ENCODE measurements around the gene MEF2B.
A peak's percentile ranks its signal among the peaks of the same experiment; 100 is the strongest.
"Not testable (repeated sequence)": the region's sequence is repeated elsewhere in the genome, so short reads cannot be mapped to it uniquely, and the experiment has no call there.

The MEF2B gene

DNA sequence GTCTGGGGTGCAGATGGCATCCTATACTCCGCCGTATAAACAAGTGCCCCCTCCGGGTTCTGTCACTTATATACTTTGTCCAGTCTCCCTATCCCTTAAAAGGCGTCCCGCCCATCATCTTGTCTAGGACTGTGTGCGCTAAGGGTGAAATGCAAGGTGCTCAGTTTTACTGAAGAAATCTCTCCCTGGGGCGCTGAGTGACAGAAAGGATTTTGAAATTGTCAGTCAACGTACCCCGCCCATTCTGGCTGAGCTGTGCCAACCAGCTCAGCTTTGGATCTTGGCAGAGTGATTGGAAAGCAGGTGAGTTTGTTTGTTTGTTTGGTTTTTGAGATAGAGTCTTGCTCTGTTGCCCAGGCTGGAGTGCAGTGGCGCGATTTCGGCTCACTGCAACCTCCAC is 27.7 kb downstream of the MEF2B start:
- H3K27ac ChIP-seq, result no peak overlapping the region
- TF ChIP-seq, protein P1, sequence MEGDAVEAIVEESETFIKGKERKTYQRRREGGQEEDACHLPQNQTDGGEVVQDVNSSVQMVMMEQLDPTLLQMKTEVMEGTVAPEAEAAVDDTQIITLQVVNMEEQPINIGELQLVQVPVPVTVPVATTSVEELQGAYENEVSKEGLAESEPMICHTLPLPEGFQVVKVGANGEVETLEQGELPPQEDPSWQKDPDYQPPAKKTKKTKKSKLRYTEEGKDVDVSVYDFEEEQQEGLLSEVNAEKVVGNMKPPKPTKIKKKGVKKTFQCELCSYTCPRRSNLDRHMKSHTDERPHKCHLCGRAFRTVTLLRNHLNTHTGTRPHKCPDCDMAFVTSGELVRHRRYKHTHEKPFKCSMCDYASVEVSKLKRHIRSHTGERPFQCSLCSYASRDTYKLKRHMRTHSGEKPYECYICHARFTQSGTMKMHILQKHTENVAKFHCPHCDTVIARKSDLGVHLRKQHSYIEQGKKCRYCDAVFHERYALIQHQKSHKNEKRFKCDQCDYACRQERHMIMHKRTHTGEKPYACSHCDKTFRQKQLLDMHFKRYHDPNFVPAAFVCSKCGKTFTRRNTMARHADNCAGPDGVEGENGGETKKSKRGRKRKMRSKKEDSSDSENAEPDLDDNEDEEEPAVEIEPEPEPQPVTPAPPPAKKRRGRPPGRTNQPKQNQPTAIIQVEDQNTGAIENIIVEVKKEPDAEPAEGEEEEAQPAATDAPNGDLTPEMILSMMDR (IDR thresholded peaks at IDR 0.05), result no peak
- no peak for TF ChIP-seq ZFX (IDR thresholded peaks at IDR 0.05; ENCODE audit: borderline replicate concordance)

DNA sequence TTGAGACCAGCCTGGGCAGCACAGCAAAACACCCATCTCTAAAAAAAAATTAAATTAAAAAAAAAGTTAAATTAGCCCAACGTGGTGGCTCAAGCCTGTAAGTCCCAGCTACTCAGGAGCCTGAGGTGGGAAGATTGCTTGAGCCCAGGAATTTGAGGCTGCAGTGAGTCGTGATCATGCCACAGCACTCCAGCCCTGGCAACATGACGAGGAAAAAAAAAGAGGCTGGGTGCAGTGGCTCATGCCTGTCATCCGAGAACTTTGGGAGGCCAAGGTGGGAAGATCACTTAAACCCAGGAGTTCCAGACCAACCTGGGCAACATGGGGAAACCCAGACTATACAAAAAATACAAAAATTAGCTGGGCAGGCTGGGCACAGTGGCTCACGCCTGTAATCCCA is 29.6 kb downstream of the MEF2B start:
- TF ChIP-seq ZFX (IDR thresholded peaks at IDR 0.05; ENCODE audit: borderline replicate concordance), result no peak
- TF ChIP-seq, protein P1 (IDR thresholded peaks at IDR 0.05), result no peak
- no peak overlapping the region for H3K27ac ChIP-seq

DNA sequence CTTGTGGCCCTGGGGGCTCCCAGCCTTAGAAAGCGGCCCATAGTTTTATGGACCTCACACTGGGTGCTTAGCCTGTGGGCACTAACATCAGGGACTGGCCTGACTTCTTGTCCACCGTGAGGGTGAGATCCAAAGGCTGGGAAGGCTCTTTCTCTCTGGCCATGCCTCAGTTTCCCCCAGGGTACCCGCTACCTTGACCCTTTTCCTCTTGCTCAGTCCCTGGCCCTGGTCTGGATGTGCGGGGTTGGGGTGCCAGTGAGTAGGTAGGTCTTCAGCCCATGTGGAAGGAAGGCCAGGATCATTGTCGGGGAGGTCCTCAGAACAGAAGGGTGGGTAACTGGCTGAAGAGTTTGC is 30.2 kb downstream of the MEF2B start:
- H3K27ac ChIP-seq, result no peak overlapping the region
- no peak for TF ChIP-seq ZFX (IDR thresholded peaks at IDR 0.05; ENCODE audit: borderline replicate concordance)
- TF ChIP-seq, protein P1 (IDR thresholded peaks at IDR 0.05), result peak; percentile 68

DNA sequence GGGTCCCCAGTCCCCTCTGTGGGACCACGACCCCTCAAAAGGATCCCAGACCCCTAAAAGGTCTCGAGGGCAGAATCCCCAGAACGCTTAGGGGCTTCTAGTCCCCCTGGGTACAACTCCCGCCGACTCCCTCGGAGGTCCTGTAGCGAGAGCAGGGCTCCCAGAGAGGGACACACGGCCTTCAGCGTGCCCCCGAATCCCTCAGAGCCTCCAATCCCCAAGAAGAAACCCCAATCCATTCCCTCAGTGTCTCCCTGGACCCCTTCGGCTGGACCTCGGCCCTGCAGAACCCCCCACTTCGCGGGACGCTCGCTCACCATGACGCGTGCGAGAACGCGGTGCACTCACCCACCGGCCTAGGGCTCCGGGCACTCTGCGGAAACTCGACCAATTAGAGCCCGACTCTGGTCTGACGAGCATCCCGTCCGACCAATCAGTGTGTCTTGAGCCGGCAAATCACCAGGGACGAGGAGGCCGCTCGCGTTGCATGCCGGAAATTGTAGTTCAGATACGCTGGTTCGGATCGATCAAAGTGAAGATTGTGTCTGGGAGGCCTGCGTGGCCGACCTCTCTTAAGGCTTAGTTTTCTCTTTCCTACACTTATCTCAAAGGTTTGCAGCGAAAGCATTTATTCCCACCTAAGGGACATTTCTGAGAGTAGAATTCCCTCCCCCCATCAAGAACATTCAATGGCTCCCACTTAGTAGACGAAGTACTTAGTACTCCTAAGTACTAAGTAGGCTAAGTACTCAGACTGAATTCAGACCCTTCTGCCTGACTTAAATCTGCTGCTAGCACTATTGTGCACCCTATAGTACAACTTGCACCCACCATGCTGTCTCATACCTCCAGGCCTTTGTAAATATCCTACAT is 31.7 kb downstream of the MEF2B start, which contains the start of gene TMEM161A:
Gene TMEM161A (minus strand): TSS at position 370 of the 873 bp plus-strand sequence. CDS start 50 bp downstream, at position 320.
- H3K27ac ChIP-seq, result peak within 1 kb of the TSS; percentile 59
- no peak for TF ChIP-seq ZFX (IDR thresholded peaks at IDR 0.05; ENCODE audit: borderline replicate concordance)
- TF ChIP-seq, protein P1 (IDR thresholded peaks at IDR 0.05), result no peak

DNA sequence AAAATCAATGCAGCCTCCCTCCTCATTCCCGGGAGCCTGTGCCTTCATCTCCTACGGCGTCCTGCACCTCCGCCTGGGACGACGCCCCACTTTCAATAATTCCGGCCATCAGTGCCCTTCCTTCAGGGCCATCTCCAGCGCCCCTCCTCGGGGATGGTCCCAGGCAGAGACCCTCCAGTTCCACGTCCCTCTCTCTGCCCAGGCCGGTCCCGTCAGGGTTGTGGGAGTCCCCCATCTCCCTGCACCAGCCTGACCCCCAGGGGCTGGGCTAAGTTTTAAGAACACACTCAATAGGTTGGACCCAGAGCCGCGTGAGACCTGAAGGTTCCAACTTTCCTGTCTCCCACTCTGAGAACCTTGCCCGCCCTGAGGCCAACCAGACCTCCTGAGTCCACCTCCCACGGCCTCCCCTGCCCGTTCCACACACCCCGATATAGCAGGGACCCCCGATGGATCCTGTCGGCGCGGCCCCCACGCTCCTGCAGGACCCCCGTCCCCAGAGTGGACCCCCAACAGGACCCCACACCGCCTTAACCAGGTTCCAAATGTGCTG is 32.4 kb downstream of the MEF2B start:
- peak overlapping the region; percentile 59 for H3K27ac ChIP-seq
- TF ChIP-seq, protein P1 (IDR thresholded peaks at IDR 0.05), result no peak
- TF ChIP-seq ZFX (IDR thresholded peaks at IDR 0.05; ENCODE audit: borderline replicate concordance), result no peak

DNA sequence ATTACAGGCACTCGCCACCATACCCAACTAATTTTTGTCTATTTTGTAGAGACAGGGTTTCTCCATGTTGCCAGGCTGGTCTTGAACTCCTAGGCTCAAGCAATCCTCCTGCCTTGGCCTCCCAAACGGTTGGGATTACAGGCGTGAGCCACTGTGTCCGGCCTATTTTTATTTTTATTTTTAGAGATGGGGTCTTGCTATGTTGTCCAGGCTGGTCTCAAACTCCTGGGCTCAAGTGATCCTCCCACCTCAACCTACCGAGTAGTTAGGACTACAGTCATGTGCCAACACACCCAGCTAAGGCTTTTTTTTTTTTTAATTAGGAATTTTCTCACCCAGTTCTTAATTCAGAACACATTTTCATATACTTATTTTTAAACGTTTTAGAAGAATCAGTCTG is 34.4 kb downstream of the MEF2B start:
- not testable (repeated sequence) for H3K27ac ChIP-seq

DNA sequence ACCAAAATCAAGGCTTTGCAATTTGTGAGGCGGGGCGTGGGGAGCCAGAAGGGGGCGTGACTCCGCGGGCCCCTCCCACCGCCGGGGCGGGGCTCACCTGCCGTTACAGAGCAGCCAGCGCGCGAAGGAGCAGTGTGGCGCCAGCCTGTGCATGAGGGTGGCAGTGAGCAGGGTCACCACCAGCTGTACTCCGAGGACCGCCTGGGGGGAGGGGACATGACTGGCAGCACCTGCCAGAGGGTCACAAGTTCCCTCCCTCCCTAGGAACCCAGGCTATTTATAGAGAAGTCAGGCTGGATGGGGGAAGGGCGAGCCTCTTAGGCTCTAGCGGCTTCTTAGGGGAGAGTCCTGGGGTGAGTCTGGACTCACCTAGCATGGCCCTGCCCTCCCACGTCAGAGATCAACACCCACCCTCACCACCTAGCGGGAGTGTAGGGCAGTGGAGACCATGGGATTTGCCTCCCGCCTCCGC is 35.3 kb downstream of the MEF2B start:
- no peak overlapping the region for H3K27ac ChIP-seq

More for the DNA sequence above, 35.3 kb downstream of the MEF2B start:
- TF ChIP-seq, protein P1 (IDR thresholded peaks at IDR 0.05), result no peak

Data from 22Rv1 (cell line).